ENCODE results near the gene DFFA.
A peak's percentile ranks its signal among the peaks of the same experiment; 100 is the strongest.
"Not testable (repeated sequence)": the region's sequence is repeated elsewhere in the genome, so short reads cannot be mapped to it uniquely, and the experiment has no call there.

The DFFA gene

DNA sequence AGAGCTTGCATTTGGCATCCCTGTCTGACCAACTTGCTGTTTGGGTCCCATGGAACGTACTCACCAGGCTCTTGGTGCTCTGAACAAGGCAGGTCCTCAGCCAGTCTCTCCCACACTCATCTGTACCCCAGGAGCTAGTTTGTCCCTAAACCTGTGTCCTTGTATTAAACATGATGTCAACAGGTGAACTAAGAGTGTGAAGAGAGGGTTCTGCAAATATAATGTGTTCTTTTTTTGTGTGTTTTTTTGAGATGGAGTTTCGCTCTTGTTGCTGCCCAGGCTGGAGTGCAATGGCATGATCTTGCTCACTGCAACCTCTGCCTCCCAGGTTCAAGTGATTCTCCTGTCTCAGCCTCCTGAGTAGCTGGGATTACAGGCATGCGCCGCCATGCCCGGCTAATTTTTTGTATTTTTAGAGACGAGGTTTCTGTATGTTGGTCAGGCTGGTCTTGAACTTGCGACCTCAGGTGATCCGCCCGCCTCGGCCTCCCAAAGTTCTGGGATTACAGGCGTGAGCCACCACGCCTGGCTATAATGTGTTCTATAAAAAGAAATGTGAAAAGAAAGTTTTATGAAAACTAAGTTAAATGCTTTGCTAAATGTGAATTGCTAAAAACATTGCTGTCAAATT, 33.8 kb upstream of the DFFA start:
- FAIRE-seq; DNase-seq (ENCODE audit: insufficient read length, low spot score): not testable (repeated sequence)

DNA sequence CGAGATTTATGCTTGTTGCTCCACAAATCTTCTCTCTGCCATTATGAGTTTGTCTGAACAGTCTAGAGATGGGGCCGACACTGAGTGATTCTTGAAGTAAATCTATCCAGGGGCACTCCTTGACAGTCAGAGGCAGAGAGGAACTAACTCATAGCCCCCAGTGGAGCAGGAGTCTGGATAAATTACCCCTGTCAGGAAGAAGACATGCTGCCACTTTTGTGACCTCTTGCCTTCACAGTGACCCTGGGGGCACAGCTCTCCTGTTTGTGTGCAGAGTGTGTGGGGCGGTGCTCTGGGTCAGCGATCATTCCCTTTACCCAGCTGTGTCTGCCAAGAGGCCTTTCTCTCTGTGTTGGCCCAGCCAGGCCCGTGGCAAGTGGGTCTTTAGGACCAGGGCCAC, 31.9 kb upstream of the DFFA start:
- FAIRE-seq (no peak), DNase-seq (ENCODE audit: insufficient read length, low spot score) (no peak)

DNA sequence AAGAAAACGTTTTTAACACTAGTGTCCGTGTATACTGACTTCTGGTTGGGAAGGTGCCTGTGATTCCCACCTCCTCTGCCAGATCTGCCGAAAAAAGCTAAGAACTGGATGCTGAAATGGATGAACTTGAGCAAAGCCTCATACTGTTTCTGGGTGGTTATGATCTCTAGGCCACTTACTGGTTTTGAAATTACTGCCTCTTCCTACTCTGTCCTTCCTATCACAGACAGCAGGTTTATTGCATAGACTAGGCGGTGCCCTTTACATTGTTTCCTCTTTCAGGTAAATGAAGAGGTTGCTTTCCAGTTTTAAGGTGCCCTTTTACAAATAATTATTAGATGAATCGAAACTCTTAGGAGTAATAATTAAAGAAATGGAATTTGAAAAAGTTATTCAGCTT, 29.9 kb upstream of the DFFA start:
- DNase-seq (ENCODE audit: insufficient read length, low spot score), result no peak
- FAIRE-seq, result no peak

DNA sequence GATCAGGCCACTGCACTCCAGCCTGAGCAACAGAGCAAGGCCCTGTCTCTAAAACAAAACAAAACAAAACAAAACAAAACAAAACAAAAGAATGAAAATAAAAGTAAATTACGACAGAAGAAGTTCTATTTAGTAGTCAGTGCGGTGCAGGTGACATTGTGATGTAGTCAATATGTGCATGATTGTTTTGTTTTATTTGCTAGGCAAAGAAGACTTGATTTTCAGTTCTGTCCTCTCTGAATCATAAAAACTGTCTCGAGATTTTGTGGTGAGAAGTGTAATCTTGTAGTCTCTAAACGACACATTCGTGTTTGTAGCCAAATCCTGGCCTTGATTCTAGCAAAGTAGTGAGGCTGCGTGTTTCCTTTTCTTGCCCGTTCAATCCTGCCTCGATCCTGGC, 25.9 kb upstream of the DFFA start:
- FAIRE-seq (peak; percentile 84), DNase-seq (ENCODE audit: insufficient read length, low spot score) (no peak)

DNA sequence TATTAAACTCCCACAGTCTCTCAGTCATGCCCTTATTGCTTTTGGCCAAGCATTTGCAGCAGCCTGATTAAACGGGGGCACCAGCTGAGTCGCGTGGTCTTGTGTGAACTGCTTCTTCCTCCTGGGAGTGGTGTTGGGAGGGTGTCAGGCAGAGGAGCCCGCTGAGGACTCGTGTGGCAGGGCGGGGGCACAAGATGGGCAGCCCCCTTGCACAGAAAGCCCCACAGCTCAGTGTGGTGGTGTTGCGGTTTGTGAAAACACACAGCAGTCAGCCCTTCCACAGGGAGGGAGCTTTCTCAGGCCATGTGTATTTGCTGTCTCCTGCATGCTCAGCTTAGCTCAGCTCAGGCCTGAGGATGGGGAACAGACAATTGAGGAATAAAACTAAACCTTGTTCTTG, 24.8 kb upstream of the DFFA start:
- DNase-seq (ENCODE audit: insufficient read length, low spot score) (no peak), FAIRE-seq (no peak)

DNA sequence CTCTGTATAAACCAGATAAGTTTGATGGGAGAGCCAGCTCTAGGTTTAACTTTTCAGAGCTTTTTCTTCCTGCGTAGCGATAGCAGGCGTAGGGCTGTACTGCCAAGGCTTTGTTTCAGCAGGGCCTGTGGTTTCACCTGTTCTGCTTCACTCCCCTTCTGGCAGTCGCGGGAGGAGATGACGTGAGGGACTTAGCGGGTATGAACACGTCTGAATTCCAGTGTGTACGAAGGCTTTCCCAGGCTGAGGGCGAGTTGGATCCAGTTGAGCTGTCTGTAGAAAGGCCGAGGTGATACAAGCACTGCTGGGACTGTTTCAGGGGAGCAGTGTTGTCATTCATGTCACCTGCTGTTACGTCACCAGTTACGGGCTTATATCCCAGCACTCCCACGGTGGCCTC, 23.6 kb upstream of the DFFA start:
- FAIRE-seq, result no peak
- DNase-seq (ENCODE audit: insufficient read length, low spot score), result no peak

DNA sequence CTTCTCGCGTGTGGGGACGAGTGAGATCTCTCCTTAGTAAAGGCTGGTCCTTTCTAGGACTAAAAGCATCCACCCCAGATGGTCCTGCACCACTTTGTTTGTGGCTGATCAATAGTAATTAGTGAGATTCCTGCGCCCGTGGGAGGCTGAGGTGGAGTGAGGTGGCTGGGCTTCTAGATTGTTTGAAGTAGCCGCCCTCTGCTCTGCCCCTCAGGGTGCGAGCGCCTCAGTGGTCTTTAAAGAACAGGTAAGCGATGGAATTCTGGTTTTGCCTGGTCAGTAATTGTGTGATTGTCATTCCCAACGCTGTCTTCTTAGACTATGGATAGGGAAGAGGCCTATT, 23.1 kb upstream of the DFFA start:
- FAIRE-seq (no peak), DNase-seq (ENCODE audit: insufficient read length, low spot score) (no peak)

DNA sequence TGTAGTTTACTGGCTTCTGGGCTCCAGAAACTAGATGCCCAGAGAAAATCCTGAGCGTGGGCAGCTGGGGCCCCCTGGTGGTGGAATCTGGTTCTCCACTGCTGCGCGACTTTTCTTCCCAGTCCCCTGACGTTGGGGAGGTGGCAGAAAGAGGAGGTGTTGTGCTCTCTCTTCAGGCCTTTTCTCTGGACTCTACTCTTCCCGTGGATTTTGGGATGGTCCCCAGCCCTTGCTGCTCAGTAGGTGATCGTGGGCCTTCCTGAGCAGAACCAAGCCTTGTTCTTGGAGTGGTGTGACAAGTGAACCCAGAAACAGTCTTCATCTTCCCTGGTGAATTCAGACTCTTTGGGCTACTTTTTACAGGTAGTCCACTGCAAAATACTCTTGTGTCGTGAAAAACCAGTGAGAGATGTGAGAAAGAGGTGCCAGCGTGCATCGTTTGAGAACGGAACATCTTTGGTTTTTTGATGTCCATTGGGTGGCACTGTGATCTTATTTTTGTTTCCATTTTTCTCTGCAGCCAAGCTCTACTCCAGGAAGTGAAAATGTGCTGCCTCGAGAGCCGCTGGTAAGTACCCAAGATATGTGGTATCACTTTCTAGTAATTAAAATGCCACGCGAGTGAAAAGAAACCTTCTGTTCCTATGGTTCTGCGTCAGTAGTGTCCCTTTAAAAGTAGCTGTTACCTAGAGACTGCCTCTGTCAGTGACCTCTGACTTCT, 22.6 kb upstream of the DFFA start:
- FAIRE-seq, result peak; percentile 95

DNA sequence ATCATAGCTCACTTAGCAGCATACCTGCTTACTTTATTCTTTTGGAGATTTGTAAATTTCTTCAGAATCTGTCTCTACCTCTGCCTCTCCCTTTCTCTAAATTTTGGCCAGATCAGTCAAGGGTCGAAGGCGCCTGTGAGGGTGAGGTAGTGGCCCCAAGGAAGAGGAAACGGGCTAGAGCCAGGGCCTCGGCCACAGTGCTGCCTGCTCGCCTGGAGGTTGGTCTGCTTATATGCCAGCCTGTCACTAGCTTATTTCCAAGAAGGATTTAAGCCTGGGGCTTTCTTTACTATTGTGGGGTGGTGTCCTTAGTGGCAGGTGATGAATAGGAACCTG, 22.1 kb upstream of the DFFA start:
- no peak for DNase-seq (ENCODE audit: insufficient read length, low spot score)
- no peak for FAIRE-seq

More for the DNA sequence above, 22.6 kb upstream of the DFFA start:
- peak; percentile 69 for DNase-seq (ENCODE audit: insufficient read length, low spot score)

DNA sequence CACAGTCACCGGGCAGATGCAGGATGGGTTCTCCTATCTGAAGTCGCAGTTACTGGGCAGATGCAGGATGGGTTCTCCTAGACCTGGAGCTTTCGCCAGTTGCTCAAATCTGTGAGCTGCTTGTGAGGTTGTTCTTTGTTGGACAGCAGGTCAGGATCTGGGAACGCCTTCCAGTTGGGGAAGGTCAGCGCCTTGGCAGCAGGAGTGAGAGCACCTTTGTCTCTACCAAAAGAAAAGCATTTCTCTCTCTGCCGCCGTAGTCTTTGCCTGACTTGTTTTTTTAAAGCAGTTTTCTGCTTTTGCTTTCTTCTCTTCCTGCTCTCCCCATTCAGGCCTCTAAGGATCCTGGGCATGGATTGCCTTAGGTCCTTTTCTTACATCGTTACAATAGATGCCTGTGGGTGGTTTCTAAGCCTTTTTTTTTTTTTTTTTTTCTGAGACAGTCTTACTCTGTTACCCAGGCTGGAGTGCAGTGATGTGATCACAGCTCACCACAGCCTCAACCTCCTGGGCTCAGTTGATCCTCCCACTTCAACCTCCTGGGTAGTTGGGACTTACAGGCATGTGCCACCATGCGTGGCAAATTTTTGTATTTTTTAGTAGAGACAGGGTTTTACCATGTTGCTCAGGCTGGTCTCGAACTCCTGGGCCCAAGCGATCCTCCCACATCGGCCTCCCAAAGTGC, 18.1 kb upstream of the DFFA start:
- no peak for DNase-seq (ENCODE audit: insufficient read length, low spot score)
- no peak for FAIRE-seq

DNA sequence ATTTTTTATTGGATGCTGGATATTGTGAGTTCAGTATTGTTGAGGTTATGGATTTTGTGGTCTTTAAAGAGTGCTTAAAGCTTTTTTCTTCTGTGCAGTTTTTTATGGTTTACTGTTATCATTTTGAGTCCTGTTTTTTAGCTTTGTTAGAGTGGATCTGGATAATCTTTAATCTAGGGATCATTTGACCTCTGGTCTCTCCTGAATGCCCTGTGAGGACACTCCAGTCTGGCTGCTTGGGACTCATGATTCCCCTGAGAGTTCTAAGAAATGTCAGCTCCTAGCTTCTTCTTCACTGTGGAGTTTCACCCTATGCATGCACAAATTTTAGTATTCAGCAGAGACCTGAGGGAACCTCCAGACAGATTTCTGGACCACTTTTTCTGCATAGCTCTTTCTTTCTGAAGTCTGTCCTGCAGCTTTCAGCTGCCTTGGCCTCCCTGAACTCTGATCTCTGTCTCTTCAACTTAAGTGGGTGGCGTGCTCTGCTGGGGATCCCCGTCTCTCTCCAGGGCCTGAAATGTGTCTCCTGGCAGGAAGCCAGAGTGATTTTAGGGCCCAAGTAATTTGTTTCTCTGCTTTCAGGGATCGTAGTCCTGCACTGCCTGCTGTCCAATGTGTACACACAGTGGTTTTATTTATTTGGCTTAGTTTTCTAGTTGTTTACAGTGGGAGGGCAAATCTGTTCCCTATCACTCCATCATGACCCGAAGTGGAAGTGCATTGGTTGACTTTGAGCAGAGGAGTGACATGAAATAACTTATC, 17.1 kb upstream of the DFFA start:
- no peak for DNase-seq (ENCODE audit: insufficient read length, low spot score)
- FAIRE-seq, result no peak

DNA sequence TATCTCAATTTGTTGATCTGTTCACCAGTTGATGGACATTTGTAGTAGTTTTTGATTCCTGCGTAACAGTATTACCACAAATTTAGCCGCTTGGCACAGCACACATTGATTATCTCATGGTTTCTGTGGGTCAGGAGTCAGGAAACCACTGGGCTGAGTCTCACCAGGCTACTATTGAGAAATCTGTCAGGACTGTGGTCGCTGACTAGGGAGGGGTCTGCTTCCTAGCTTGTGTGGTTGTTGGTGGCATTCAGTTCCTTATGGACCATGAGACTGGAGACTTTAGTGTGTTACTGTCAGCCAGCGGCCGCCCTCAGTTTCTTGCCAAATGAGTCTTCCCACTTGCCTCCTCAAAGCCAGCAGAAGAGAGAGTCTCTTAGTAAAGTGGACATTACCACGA, 12.2 kb upstream of the DFFA start:
- FAIRE-seq (no peak), DNase-seq (ENCODE audit: insufficient read length, low spot score) (no peak)

DNA sequence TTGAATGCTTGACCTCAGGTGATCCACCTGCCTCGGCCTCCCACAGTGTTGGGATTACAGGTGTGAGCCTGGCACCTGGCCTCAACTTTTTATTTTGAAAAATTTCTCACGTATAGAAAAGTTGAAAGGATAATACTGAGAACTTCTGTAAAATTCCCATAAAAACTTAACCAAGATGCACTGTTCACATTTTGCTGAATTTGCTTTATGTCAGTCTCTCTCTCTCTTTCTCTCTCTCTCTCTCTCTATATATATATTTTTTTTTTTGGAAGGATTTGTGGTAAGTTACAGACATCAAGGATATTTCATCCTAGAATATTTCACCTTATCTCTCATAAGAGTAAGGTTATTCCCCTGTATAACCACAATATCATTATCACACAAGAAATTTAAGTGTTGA, 8.3 kb upstream of the DFFA start:
- DNase-seq (ENCODE audit: insufficient read length, low spot score) (no peak), FAIRE-seq (no peak)

DNA sequence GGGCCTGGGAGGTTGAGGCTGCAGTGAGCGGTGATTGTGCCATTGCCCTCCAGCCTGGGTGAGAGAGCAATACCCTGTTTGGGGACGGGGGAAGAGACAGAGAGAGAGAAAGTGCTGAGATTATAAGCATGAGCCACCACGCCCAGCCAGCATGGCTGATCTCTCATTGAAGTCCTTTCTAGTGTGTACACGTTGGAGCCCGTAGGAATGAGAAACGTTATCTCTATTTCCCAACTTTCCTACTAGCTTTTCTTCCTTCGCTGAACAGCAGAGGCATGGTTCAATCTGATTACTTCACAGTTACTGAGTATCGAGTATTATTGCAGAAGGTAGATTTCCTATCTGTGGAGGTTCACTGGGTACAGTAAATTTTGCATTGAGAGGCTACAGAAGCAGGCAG, 7.0 kb upstream of the DFFA start:
- FAIRE-seq (no peak), DNase-seq (ENCODE audit: insufficient read length, low spot score) (no peak)

DNA sequence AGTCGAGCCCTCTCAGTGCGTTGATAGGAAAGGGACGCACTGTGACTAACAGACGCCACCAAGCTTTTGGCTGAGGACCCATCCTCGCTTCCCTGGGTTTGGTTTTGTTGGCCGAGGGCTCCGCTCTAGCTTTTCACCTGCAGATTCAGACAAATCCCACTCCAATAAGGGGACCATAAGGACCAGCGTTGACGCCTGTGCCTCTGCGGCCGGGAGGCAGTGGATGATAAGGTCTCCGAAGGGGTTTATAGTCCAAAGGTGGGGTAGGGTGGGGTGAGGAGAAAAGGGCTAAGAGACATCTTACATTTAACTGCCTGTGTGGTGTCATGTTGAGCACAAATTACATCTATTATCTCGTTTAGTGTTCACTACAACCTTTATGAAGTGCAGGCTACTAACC, 3.2 kb upstream of the DFFA start:
- no peak for FAIRE-seq

DNA sequence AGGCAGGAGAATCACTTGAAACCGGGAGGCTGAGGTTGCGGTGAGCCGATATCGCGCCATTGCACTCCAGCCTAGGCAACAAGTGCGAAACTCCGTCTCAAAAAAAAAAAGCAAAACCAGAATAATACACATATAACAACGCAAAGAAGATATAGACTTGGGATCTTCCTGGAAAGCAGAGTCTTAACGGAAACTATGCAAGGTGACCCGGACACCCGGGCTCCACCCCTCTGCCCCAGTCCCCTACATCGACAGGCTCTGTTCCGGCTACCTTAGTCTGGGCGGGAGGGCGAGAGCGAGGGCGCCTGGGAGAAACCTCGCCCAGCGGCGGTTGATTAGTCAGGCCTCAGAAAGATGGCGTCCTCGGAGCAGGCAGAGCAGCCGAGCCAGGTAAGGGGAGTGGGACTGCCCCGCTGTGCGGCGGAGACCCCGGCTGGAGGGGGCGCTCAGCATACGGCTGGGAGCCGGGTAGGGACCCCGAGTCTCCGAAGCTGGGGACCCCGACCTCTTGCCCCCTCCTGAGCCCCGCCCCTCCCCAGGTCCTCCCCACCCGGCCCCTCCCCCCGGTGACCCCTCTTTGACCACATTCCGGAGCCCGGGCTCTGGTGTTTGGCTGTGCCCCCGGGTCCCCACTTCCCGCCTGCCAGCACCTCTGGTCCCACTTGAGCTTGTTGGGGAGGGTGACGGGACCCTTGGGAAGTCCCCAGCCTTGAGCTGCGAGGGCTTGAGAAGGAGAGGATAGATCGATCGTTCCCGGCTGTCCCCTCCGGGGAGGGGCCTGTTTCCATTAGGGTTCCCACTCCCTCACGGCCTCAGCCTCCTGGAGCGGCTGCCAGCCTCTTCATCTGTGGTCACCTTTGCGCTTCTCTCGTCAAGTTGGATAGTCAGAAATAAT, 2.5 kb upstream of the DFFA start, which contains the start of gene PEX14:
PEX14 (plus strand) TSS at position 338 of the 895 bp plus-strand sequence; CDS start at position 355, 17 bp downstream.
- FAIRE-seq (peak; percentile 84), DNase-seq (ENCODE audit: insufficient read length, low spot score) (peak; percentile 80)

More for the DNA sequence above, 3.2 kb upstream of the DFFA start:
- DNase-seq (ENCODE audit: insufficient read length, low spot score), result no peak

DNA sequence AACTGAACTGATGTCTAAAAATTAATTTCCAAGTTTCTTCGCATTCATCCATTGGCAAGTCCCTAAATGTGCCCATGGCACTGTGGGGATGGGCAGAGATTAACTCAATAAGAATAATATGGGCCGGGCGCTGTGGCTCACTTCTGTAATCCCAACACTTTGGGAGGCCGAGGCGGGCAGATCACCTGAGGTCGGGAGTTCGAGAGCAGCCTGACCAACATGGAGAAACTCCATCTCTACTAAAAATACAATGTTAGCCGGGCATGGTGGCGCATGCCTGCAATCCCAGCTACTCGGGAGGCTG, 1.9 kb upstream of the DFFA start:
- FAIRE-seq; DNase-seq (ENCODE audit: insufficient read length, low spot score): not testable (repeated sequence)

DNA sequence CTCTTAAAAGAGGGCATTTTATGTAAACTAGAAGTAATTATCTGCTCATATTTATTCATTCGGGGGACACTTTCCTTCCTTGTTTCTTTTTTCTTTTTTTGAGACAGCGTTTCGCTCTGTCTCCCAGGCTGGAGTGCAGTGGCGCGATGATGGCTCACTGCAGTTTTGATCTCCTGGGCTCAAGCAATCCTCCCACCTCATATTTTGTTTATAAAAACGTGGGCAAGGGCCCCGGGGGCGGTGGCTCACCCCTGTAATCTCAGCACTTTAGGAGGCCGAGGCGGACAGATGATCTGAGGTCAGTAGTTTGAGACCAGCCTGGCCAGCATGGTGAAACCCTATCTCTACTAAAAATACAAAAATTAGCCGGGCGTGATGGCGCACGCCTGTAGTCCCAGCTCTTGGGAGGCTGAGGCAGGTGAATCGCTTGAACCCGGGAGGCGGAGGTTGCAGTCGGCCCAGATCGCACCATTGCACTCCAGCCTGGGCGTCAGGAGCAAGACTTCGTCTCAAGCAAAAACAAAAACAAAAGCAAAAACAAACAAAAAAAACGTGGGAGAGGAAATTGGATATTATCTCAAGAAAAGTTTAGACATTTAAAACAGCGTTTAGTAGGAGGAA, 926 bp upstream of the DFFA start:
- no peak for FAIRE-seq
- no peak for DNase-seq (ENCODE audit: insufficient read length, low spot score)

DNA sequence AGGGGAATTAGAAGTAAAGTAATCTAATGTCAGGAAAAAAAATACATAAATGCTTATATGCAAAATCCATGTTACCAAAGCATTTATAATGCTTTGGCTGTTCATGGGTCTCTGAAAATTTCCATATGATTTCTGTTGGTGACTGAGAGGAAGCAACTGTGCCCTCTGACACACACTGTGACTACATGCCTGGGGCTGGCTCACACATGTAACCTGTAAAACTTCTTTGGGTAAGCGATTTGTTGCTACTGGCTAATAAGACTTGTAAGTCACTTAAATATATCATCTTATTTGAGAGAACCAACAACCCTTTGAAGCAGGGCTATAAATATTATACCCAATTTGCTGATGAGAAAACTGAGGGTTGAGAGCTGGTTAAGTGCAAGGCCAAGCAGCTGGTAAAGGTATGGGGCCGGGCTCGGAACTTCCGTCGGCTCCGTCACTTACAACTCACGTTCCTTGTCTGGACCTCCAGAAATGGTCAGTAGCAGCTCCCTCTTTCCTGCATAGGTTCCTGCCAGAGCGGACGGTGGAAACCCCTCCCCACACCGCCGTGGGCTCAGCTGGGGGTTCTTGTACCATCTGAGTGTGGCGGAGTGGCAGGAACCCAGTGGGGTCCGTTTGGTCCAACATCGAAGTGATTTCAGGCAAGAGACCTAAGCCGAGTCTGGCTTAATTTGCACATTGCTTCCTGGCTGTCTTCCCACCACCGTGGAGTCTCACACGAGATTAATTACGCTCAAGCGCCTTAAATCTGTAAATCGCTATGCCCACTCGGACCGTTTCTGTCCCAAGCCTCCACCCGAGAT, 714 bp downstream of the DFFA start:
- no peak for FAIRE-seq

More for the DNA sequence above, 714 bp downstream of the DFFA start:
- DNase-seq (ENCODE audit: insufficient read length, low spot score), result no peak

Measured in GM19239 (cell line).